NCI-H2107 (cell line): ENCODE measurements around the gene CCS.
A peak's percentile ranks its signal among the peaks of the same experiment; 100 is the strongest.
"Not testable (repeated sequence)": the region's sequence is repeated elsewhere in the genome, so short reads cannot be mapped to it uniquely, and the experiment has no call there.

Experiments used
- DNase-seq: peaks from one replicate; lab custom pipeline; 2025; lab: John Stamatoyannopoulos, UW

The CCS gene, protein sequence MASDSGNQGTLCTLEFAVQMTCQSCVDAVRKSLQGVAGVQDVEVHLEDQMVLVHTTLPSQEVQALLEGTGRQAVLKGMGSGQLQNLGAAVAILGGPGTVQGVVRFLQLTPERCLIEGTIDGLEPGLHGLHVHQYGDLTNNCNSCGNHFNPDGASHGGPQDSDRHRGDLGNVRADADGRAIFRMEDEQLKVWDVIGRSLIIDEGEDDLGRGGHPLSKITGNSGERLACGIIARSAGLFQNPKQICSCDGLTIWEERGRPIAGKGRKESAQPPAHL

DNA sequence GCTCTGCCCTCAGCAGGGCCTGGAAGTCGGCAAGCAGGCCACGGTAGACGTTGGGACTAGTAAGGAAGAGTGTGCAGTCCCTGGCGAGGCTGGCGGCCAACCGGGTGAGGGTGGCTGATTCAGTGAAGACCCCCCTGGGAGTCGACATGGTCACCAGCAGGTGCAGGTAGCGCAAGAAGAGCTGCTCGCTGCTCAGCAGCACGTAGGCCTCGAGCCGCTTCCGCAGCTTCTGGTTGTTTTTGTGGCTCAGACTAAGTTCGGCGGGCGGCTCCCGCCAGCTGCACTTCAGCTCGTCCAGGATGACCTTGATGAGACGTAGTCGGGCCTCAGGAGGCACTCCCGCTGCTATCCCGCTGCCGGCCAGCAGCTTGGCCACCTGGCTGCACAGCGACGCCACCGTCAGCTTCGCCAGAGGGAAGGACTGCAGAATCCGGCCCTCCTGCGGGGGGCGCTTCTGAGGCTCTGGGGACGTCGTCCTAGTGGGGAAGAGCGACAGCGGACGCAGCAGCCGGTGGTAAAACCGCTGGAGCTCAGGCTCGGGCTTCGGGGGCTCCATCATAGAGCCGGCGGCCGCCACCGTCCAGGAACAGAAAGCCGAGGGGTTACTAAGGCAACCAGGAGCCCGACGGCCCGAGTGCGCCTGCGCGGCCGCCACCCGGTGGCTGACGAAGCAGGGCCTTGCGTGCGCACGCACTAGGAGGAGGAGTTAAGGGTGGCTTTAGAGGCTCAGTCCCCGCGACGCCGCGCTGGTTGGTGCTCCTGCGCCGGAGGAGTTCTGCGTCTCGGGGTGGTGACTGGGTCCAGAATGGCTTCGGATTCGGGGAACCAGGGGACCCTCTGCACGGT, at the start of gene CCS, which contains the start of gene CCDC87:
TSS of gene CCS (plus strand) at position 729 of the 846 bp plus-strand sequence. CDS start at position 806, 77 bp downstream.
TSS of gene CCDC87 (minus strand) at position 607 of the 846 bp plus-strand sequence. CDS start at position 559, 48 bp downstream.
- peak; percentile 91 for DNase-seq

DNA sequence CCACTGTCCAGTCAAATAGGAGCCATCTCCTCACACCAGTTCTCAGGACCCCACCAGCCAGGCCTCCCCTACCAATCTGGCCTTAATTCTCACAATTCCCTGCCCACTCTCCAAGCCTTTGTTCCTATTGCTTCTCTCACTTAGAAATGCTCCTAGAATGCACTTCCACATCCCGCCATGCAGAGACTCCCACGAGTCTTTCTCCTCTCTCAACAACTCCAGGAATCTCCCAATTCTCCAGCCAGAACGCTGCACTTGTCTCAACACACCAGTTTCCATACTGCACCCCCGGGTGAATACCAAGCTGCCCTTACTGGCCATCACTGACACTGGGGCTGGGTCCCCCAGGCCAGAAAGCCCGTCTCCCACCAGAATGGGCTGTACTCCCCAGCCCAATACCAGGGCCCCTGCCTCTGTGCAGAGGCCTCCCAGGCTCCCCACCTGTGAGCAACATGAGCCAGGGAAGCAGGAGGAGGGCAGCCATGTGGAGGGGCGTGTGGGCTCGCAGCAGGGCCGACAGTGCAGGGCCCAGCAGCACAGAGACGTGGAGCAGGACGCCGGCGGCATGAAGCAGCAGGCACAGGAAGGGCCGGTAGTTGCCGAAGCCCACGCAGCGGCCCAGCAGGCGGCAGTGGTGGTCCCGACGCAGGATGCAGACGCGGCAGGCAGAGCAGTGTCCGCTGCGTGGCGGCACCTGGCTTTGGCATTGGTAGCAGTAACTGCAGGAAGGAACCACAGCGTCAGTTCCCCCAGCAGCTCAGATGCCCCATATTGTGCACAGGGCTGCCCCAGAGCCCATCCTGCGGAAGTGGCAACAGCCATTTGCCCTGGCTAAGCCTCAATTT, 49.5 kb upstream of the CCS start:
- no peak for DNase-seq

DNA sequence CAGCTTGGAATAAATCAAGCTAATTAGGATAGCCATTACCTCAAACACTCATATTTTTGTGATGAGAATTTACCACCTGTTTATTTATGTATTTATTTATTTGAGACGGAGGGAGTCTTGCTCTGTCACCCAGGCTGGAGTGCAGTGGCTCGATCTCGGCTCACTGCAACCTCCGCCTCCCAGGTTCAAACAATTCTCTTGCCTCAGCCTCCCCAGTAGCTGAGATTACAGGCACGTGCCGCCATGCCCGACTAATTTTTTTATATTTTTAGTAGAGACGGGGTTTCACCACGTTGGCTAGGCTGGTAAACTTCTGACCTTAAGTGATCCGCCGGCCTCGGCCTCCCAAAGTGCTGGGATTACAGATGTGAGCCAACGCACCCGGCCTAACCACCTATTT, 48.0 kb upstream of the CCS start:
- DNase-seq, result not testable (repeated sequence)

DNA sequence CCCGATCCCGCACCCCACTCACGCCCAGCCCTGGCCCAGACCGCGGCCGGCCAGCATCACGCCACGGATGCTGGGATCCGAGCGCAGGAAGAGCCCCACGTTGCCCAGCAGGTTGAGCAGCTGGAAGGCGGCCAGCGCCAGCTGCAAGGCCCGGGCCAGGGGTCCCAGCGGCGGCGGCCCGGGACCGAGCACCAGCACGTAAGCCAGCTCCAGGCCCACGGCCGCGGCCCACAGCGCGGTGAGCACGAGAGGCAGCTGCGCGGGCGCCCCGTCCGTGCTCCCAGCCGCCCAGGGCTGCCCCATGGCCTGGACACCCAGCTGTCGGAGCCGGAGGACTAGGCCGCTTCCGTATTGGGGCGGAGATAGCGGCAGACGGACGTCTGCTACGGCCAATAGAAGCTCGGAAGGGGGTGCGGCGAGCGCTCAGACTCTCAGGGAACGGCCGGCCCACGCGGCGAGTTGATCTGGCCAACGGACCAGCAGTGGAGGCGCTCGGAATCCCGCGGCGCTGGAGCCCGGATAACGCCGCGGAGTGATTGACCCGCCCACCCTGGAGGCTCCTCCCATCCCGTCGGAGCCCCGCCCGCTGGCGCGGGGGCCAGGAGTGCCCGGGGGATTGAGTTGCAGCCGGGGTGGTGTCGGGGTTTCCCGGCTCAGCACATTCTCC, 47.2 kb upstream of the CCS start, which contains the start of gene ZDHHC24:
TSS of gene ZDHHC24 (minus strand) at position 348 of the 667 bp plus-strand sequence. CDS start at position 303, 45 bp downstream.
- DNase-seq, result peak; percentile 69

DNA sequence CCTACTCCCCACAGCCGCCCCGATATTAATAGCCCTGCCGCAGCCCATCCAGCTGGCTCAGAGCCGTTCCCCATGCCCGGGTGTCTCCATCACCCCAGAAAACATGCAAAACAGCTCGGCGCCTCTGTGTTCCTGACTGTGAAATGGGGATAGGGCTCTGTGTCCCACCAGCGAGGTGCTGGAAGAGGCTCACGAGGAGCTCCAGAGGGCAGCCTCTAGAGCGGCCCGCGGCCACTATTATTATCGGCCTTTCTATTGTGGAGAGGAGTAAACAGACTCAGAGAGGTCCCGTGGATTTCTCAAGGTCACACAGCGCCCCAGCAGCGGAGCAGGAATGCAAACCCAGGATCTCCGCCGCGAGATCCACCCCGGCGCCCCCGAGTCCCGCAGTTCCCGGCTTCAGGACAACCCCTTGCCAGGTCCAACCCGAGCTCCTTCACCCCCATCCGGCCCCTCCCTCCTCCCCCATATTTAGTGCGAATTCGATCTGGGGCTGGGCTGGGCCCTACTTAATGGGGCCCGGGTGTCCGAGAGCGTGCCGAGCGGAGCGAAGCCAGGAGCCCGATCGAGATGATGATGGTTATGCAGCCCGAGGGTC, 46.5 kb upstream of the CCS start, which contains the start of gene ACTN3:
TSS of gene ACTN3 (plus strand) at position 536 of the 598 bp plus-strand sequence. CDS start at position 571, 35 bp downstream.
- DNase-seq, result no peak

DNA sequence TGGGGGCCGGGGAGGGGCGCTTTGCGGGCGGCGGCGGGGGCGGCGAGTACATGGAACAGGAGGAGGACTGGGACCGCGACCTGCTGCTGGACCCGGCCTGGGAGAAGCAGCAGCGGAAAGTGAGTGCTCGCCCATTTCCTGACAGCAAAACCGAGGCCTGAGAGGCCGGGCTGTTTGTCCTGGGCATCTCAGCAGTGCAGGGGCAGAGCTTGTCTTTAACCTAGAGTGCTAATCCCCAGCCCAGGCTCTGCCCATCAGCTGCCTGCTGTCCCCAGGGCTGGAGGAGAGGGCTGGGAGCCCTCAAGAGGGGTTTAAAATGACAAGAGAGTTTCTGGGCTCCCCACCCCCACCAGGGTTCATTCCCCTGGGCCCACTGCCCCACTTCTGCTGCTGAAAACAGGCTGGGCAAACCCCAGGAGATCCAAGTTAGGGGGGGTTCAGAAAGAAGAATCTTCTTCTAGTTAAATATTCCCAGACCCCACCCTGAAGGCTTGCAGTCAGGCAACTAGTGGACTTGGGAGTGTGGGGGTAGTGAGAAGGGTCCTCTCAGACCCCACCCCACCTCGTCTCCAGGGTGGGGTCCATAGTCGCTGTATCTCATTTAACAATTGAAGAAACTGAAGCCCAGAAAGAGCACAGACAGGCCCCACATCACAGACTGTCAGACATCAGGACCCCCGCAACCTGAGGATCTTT, 45.9 kb upstream of the CCS start:
- no peak for DNase-seq

DNA sequence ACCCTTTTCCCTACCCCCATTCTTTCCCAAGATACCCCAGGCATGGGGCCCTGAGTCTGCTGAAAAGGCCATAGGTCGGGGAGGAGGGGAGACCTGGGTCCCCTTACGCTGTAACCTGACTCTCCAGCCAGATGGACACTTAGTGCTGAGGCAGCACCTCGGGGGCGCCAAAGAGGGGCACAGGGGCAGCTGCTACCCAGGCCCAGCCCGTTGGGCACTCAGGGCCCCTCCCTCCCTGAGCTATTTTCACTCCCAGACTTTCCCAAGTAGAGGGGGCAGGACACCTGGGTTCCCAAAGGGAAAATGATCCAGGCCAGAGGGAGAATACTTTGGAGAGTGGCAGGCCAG, 45.3 kb upstream of the CCS start:
- no peak for DNase-seq

DNA sequence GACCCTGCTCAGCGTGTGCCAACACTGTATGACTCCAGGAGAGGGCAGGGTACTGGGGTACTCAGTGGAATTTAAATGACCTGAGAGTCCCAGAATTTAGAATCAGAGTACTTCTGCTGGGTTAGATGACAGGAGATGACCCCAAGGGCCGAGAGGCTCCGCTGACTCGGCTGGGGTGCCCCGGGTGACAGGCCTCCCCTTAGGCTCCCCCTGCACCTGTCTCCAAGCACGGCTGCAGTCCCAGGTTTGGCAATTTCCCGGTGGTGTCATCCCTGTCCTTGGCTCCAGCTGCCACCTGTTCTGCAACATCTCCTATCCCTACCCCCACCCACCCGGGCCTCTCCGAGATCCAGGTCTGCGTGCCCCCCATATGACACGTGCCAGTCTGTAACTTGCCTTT, 44.9 kb upstream of the CCS start:
- DNase-seq, result no peak

DNA sequence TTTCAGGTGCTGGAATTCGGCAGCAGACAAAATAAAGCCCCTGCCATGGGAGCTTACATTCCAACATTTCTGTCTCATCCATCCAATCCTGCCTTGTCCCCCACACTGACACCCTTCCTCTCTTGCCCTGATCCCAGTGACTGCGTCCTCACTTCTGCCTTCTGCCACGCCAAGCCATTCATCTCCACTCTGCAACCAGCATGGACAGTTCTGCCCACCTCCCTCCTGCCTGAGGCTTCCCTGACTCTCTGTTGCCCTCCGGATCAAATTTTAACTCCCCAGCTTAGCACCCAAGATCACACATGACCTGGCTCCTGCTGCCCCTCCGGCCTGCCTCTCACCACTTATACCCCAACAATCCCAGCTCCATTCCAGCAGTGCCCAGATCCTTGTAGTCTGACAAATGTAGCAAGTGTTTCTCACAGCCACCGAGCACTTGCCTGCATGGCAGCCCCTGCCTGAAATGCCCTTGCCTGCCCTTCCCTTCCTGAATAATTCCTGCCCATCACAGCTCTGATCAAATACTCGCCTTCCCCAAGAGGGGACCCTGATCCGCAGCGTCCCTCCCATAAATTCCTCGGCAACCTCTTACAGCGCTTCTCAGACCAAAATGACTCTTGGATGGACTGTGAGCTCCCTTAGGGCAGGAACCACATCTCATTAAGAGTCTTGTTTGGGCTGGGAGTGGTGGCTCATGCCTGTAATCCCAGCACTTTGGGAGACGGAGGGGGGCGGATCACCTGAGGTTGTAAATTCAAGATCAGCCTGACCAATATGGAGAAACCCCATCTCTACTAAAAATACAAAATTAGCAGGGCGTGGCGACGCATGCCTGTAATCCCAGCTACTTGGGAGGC, 44.0 kb upstream of the CCS start:
- no peak for DNase-seq

DNA sequence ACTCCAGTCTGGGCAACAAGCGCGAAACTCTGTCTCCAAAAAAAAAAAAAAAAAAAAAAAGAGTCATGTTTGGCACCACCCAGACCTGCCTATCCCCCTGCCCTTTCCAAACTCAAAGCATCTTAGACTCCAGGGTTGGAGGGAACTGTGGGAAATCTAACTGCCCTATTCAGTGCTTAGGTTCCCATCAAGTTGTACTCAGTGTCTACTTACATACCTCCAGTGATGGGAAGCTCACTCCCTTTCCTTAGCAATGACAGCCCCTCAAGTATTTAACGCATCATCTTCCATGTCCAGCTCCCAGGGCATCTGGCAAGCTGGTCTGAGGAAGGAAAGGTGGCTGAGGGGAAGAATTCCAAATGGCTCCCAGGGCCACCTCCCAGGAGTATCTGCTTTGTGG, 43.3 kb upstream of the CCS start:
- DNase-seq, result no peak

DNA sequence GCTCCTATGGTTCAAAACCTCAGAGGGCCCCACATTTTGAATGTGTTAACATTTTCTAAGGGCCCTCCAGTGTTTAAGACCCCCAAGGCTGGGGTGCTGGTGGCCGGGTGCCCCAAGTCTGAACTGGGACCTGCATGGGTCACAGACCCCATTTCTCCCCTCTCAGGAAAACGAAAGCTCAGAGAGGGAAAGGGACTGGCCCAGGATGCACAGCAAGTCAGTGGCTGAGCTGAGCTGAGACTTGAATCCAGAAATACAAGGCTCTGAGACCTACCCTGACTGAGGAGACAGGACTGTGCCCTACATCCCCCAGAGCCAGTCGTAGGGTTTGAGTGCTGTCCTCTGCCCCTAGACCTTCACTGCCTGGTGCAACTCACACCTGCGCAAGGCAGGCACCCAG, 42.1 kb upstream of the CCS start:
- DNase-seq, result no peak

DNA sequence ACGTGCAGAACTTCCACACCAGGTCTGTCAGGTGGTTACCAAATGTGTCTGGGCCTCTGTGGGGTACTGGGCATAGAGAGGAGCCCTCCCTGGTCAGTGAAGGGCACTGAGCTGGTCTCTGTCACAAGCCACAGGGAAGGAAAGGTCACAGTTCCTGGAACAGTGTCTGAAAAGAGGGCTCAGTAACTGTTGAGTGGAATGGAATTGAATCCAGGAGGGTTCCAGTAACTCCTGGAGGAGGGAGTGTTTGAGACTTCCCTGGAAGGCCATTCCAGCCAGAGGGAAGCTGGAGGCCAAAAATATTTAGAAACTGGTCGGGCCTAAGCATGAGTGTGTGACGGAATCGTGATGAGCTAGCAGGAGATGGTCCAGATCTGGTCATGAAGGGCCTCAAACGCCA, 38.4 kb upstream of the CCS start:
- DNase-seq, result no peak

DNA sequence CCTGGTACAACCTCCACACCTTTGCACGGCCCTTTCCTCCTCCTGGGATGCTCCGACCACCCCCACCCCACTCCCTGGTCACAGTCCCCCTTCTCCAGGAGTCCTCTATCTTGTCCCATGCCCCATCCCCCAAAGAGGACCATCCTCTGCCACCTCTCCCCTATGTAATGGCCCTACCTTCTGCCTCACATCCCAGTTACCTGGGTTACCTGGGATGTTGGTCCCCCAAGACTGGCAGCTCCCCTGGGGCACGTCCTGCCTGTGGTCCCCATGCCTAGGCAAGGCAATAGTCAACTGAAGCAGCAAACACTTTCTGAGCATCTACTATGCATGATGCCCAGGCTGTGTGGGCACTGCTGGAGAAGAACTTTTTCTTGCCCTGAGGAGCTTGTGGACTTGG, 37.6 kb upstream of the CCS start:
- DNase-seq, result no peak

DNA sequence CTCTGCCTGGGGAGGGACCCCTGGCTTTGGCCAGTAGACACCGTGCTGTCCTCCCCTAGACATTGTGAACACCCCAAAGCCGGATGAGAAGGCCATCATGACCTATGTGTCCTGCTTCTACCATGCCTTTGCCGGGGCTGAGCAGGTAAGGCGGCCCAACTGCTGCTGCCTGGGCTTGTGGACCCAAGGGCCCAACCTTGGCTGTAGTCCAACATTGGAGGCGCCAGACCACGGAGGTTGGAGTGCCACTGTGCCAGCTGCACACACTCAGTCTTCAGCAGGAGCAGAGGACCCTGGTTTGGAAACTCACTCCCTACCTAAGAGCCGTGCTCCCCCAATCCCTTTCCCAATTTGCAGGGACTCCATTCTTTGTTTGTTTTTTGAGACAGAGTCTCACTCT, 36.9 kb upstream of the CCS start:
- no peak for DNase-seq

DNA sequence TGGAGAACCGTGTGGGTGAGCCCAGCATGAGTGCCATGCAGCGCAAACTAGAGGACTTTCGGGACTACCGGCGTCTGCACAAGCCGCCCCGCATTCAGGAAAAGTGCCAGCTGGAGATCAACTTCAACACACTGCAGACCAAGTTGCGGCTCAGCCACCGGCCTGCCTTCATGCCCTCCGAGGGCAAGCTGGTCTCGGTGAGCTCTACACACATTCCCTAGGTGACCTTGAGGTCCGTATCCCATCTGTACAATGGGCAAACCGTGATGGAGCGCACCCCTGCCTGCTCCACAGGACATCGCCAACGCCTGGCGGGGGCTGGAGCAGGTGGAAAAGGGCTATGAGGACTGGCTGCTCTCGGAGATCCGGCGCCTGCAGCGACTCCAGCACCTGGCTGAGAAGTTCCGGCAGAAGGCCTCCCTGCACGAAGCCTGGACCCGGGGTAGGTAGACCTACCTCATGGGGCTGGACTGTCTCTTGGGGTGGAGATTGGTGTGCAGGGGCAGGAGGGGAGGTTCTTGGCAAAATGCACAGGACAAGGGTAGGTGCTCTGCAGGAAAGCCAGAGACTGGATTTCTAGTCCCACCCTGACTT, 35.2 kb upstream of the CCS start:
- no peak for DNase-seq

DNA sequence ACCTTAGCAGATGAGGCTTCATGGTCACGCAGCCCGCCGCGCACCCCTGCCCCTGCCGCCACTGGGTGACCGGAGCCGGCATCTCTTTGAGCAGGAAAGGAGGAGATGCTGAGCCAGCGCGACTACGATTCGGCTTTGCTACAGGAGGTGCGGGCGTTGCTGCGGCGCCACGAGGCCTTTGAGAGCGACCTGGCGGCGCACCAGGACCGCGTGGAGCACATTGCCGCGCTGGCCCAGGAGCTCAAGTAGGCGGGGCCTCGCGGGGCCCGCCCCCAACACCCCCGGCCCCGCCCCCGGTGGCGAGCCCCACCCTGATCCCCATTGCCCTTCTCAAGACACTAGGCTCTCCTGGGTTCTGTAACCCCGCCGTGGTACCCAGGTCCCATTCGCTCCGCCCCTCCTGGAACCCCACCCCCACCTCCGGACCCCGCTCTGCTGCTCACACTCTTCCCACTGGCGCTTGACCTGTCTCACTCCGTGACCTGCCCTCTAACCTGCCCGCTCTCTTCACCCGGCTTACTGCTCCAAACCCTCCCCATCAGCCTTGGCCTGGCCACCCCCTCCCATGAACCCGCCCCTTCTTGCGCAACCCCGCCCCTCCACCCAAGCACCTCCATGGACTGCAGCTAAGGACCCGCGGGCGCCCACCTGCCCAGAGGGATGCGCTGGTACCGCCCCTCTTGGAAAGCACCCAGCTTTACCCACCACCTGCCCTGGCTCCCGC, 33.7 kb upstream of the CCS start:
- no peak for DNase-seq

DNA sequence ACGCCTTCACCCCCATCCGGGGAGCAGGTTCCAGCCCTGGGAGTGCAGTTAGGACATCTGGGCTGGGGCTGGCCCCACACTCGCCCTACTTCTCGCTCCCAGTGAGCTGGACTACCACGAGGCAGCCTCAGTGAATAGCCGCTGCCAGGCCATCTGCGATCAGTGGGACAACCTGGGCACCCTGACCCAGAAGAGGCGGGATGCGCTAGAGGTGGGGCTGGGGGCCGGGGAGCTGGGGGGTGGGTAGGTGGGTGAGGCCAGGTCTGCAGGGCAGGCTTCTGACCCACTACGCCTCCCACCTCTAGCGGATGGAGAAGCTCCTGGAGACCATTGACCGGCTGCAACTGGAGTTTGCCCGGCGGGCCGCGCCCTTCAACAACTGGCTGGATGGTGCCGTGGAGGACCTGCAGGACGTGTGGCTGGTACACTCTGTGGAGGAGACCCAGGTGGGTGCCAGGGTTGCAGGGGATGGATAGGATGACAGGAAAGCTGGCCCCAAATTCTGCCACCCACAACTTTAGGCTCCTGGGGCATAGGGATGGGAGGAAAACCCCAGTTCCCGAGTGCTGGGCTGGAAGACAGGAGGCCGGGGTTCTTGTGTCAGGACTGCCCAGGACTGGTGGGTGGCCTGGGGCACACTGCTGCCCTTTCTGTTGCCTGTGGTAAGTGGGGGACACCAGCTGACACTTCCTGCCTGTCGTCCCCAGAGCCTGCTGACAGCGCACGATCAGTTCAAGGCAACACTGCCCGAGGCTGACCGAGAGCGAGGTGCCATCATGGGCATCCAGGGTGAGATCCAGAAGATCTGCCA, 32.9 kb upstream of the CCS start:
- no peak for DNase-seq
